Skeletal muscle cell (primary cell): ENCODE measurements around the gene CPSF4L.
A peak's percentile ranks its signal among the peaks of the same experiment; 100 is the strongest.

Experiments
- DNase-seq: peaks from one replicate; pipeline ENCODE4 v3.0.0-alpha.2; 2010; ENCODE audit warnings: low read depth
- H3K4me3 ChIP-seq: 2 replicates; pipeline ENCODE4 v1.5.1; 2011; ENCODE audit warnings: low read depth, mild to moderate bottlenecking, control low read depth, low read length, moderate library complexity

The CPSF4L gene

GRCh38 chr17:73247726-73248125 lies 14.0 kb downstream of the CPSF4L start:
- no peak overlapping the region for H3K4me3 ChIP-seq
- DNase-seq, result no peak

- no peak overlapping the region for H3K4me3 ChIP-seq
- no peak for DNase-seq
These were observed 21.1 kb downstream of the CPSF4L start for GRCh38 chr17:73240561-73240960.

GRCh38 chr17:73237714-73238113 lies 24.0 kb downstream of the CPSF4L start:
- no peak for DNase-seq
- H3K4me3 ChIP-seq, result no peak overlapping the region

- no peak for DNase-seq
These were observed 26.9 kb downstream of the CPSF4L start for GRCh38 chr17:73234736-73235135.

GRCh38 chr17:73232587-73233373 lies 28.9 kb downstream of the CPSF4L start:
- no peak for DNase-seq
- H3K4me3 ChIP-seq, result peak overlapping the region; percentile 99

More at GRCh38 chr17:73234736-73235135, 26.9 kb downstream of the CPSF4L start:
- H3K4me3 ChIP-seq, result no peak overlapping the region

- peak overlapping the region; percentile 99 for H3K4me3 ChIP-seq
- DNase-seq, result peak; percentile 78
These were observed 29.7 kb downstream of the CPSF4L start for GRCh38 chr17:73231841-73232586.

GRCh38 chr17:73231395-73231794 lies 30.3 kb downstream of the CPSF4L start:
- H3K4me3 ChIP-seq, result peak overlapping the region; percentile 99
- DNase-seq, result no peak

GRCh38 chr17:73230088-73230487 lies 31.6 kb downstream of the CPSF4L start:
- no peak for DNase-seq
- no peak overlapping the region for H3K4me3 ChIP-seq

- peak; percentile 58 for DNase-seq
These were observed 32.9 kb downstream of the CPSF4L start for GRCh38 chr17:73228748-73229236.

GRCh38 chr17:73227944-73228343 lies 33.7 kb downstream of the CPSF4L start:
- H3K4me3 ChIP-seq, result no peak overlapping the region
- DNase-seq, result no peak

More at GRCh38 chr17:73228748-73229236, 32.9 kb downstream of the CPSF4L start:
- H3K4me3 ChIP-seq, result no peak overlapping the region

- no peak overlapping the region for H3K4me3 ChIP-seq
- DNase-seq, result no peak
These were observed 34.3 kb downstream of the CPSF4L start for GRCh38 chr17:73227379-73227778.

- H3K4me3 ChIP-seq, result no peak overlapping the region
- DNase-seq, result no peak
These were observed 35.0 kb downstream of the CPSF4L start for GRCh38 chr17:73226556-73227172.

- no peak for DNase-seq
- H3K4me3 ChIP-seq, result no peak overlapping the region
These were observed 36.9 kb downstream of the CPSF4L start for GRCh38 chr17:73224663-73225305.

GRCh38 chr17:73224237-73224636 lies 37.4 kb downstream of the CPSF4L start:
- DNase-seq, result no peak
- no peak overlapping the region for H3K4me3 ChIP-seq

GRCh38 chr17:73223626-73224230 lies 38.0 kb downstream of the CPSF4L start:
- no peak for DNase-seq
- no peak overlapping the region for H3K4me3 ChIP-seq

GRCh38 chr17:73215447-73215846 lies 46.2 kb downstream of the CPSF4L start:
- no peak overlapping the region for H3K4me3 ChIP-seq
- DNase-seq, result no peak

GRCh38 chr17:73214851-73215250 lies 46.8 kb downstream of the CPSF4L start:
- no peak overlapping the region for H3K4me3 ChIP-seq
- no peak for DNase-seq

- no peak for DNase-seq
- no peak overlapping the region for H3K4me3 ChIP-seq
These were observed 47.7 kb downstream of the CPSF4L start for GRCh38 chr17:73214008-73214407.

- no peak for DNase-seq
- H3K4me3 ChIP-seq, result no peak overlapping the region
These were observed 49.9 kb downstream of the CPSF4L start for GRCh38 chr17:73211745-73212144.
